Esophagus squamous epithelium (tissue), 5 donors: Measurements from ENCODE around the gene TEX51. TPM values are rescaled to one million over a fixed set of nuclear protein-coding genes. Genes with fewer than 3 reads are reported as not detected.

Experiments used
- DNase-seq: peaks from one replicate; lab custom pipeline; 2025; lab: John Stamatoyannopoulos, UW
- H3K27ac ChIP-seq, 4 donors: fragments of 200-600 bp; sonication (generic); one replicate each; pipeline ENCODE4 v1.5.1; 2016 to 2019; ENCODE audit warnings: mild to moderate bottlenecking in 1 of 4
- H3K27me3 ChIP-seq, 4 donors: fragments of 200-600 bp; sonication (generic); 1 replicate in 3 of 4; 2 replicates in 1 of 4; pipeline versions ENCODE4 v1.5.1 to v1.6.0; 2017 to 2021; ENCODE audit warnings: antibody characterized with exemption in 1 of 4
- H3K36me3 ChIP-seq, 3 donors: fragments of 200-600 bp; sonication (generic); one replicate each; pipeline ENCODE4 v1.5.1; 2016 to 2019
- H3K4me1 ChIP-seq, 3 donors: fragments of 200-600 bp; sonication (generic); one replicate each; pipeline ENCODE4 v1.5.1; 2017 to 2019
- H3K4me3 ChIP-seq, 4 donors: fragments of 200-600 bp; sonication (generic); 1 replicate in 3 of 4; 2 replicates in 1 of 4; pipeline ENCODE4 v1.5.1; 2016 to 2019; ENCODE audit warnings: mild to moderate bottlenecking in 2 of 4, moderate library complexity in 1 of 4
- H3K9me3 ChIP-seq, 3 donors: fragments of 200-600 bp; sonication (generic); one replicate each; pipeline ENCODE4 v1.5.1; 2016 to 2019
- POLR2A ChIP-seq, 4 donors: fragments of 450-650 bp; IDR thresholded peaks; one replicate each; pipeline ENCODE4 v1.6.1; 2017; ENCODE audit warnings: antibody characterized with exemption in 4 of 4, mild to moderate bottlenecking in 4 of 4, moderate library complexity in 3 of 4
- WGBS, 2 donors: methylation state at CpG; one replicate each; pipeline ENCODE4 v1.1.5; 2018; 5-methylcytosine and 5-hydroxymethylcytosine counted together
- intact Hi-C: fragments of 100-400 bp; cut with DNase I; formaldehyde crosslinking; loops from one replicate; pipeline ENCODE4 v1.15.0; 2022
- total RNA-seq, 4 donors: library from RNA; depleted of rRNA; stranded (reverse); fragments of >200 nt; gene quantifications; one replicate each; pipeline ENCODE4 v1.1.0, GENCODE V29; 2016
- TF ChIP-seq, protein P1 (sequence below), 6 experiments: fragments of 450-650 bp in 4 of 6; fragments of 200-600 bp in 2 of 6; sonication (generic) in 2 of 6; IDR thresholded peaks; one replicate each; pipeline ENCODE4 v1.5.1; 2016 to 2019; ENCODE audit warnings: antibody characterized with exemption in 6 of 6, mild to moderate bottlenecking in 4 of 6, moderate library complexity in 4 of 6
- donor health status: DM: yes; HTN: yes; CAD: no.

TEX51 gene
- total RNA-seq, 4 donors from 2014 or later: not detected

DNA sequence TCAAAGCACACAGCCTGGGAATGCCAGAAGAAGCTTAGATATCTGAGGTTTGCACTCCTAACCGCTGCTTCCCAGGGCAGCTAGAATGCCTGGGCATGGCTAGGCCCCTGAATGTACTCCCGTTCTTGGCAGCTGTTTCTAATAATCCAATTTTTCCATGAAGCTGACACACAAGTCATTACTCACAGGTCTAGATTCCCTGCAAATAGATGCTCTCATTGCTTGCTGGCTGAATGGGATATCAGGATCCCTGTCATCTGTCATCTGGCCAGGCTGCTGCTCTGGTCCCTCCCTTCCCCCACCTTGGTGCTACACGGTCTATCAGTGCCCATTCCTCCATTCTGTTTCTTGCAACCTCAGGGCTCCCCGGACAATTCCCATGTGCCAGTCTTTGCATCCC is 40.7 kb upstream of the TEX51 start:
- no peaks in the 10 kb centered on the region for H3K9me3 ChIP-seq
- WGBS, 2 donors: 55 to 65% methylated on average over 4 of the region's 4 CpGs
- no peak overlapping the region for H3K27ac ChIP-seq
- no peak for DNase-seq
- H3K27me3 ChIP-seq: no peaks in the 10 kb centered on the region
- H3K4me1 ChIP-seq: no peaks in the 10 kb centered on the region
- no peak for TF ChIP-seq POLR2A (IDR thresholded peaks at IDR 0.05)
- TF ChIP-seq, protein P1, sequence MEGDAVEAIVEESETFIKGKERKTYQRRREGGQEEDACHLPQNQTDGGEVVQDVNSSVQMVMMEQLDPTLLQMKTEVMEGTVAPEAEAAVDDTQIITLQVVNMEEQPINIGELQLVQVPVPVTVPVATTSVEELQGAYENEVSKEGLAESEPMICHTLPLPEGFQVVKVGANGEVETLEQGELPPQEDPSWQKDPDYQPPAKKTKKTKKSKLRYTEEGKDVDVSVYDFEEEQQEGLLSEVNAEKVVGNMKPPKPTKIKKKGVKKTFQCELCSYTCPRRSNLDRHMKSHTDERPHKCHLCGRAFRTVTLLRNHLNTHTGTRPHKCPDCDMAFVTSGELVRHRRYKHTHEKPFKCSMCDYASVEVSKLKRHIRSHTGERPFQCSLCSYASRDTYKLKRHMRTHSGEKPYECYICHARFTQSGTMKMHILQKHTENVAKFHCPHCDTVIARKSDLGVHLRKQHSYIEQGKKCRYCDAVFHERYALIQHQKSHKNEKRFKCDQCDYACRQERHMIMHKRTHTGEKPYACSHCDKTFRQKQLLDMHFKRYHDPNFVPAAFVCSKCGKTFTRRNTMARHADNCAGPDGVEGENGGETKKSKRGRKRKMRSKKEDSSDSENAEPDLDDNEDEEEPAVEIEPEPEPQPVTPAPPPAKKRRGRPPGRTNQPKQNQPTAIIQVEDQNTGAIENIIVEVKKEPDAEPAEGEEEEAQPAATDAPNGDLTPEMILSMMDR (IDR thresholded peaks at IDR 0.05): no peak
- H3K4me3 ChIP-seq: no peak overlapping the region
- H3K36me3 ChIP-seq: no peaks in the 10 kb centered on the region
- intact Hi-C loops: no loop called here

DNA sequence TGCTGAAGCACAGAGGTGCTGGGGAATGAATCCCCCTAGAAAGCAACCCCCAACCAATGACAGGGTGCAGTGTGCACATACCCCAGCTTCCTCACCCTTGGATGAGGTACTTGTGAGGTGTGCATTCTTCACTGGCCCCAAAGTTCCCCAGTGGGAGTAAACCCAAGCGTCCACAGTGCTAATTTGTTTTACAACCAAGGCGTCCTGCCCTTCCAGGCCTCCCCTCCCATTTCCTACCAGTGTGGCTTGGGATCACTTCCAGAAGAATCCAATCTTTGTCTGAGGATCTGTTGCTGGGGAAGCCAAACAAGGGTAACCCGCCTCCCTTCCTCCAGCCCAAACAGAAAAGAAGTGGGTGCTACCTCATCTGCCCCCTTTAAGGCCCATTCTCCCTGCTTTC is 40.3 kb upstream of the TEX51 start:
- no peaks in the 10 kb centered on the region for H3K4me1 ChIP-seq
- no peak for DNase-seq
- intact Hi-C loops: no loop called here
- H3K9me3 ChIP-seq: no peaks in the 10 kb centered on the region
- TF ChIP-seq, protein P1 (IDR thresholded peaks at IDR 0.05): no peak
- TF ChIP-seq POLR2A (IDR thresholded peaks at IDR 0.05): no peak
- H3K36me3 ChIP-seq: no peaks in the 10 kb centered on the region
- no peak overlapping the region for H3K4me3 ChIP-seq
- H3K27ac ChIP-seq: no peak overlapping the region
- no peaks in the 10 kb centered on the region for H3K27me3 ChIP-seq
- 37 to 50% methylated on average over 2 to 3 of the region's 3 CpGs for WGBS, 2 donors

DNA sequence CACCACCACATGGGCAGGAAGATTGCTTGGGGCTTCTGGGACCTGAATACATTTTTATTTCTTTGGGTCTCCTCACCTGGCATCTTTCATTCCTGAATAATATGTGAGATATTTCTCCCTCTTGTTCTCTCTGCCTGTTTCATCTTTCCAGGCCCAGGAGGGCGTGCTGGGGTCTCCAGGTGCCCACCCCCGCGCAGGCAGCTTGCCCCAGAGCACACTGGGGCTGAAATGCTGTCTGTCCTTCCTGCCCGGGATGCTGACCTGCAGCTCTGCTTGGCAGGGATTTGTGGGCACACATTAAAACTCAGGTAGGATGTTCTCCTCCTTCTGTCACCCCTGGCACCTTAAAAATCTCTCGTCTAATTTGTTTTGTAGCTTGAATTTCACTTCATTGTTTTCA is 39.7 kb upstream of the TEX51 start:
- H3K4me3 ChIP-seq: no peak overlapping the region
- H3K36me3 ChIP-seq: no peaks in the 10 kb centered on the region
- TF ChIP-seq, protein P1 (IDR thresholded peaks at IDR 0.05): no peak
- no peak for DNase-seq
- intact Hi-C loops: no loop called here
- no peaks in the 10 kb centered on the region for H3K9me3 ChIP-seq
- no peaks in the 10 kb centered on the region for H3K4me1 ChIP-seq
- no peak overlapping the region for H3K27ac ChIP-seq
- 37 to 48% methylated on average over 5 of the region's 5 CpGs for WGBS, 2 donors
- no peaks in the 10 kb centered on the region for H3K27me3 ChIP-seq

DNA sequence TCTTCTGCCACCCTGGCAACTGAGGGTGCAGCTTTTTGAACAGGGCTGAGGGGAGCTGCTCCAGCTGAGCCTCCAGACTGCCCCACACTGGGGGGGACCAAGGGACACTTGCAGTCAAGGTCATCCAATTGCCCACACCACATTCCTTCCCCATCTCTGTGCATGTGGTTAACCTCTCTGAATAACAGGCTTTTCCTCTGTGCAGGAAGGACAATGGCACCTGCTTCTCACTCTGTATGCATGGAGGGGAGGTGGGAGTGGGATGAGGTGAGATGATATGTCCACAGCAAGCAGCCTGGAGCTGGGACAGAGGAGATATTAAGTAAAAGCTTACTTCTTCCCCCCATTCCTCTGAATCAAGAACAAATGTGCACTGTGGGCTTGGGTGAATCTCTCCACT is 39.1 kb upstream of the TEX51 start:
- no peaks in the 10 kb centered on the region for H3K36me3 ChIP-seq
- H3K4me3 ChIP-seq: no peak overlapping the region
- TF ChIP-seq POLR2A (IDR thresholded peaks at IDR 0.05): no peak
- TF ChIP-seq, protein P1 (IDR thresholded peaks at IDR 0.05): no peak
- no peaks in the 10 kb centered on the region for H3K9me3 ChIP-seq
- intact Hi-C loops: no loop called here
- H3K27ac ChIP-seq: no peak overlapping the region
- no peak for DNase-seq
- no peaks in the 10 kb centered on the region for H3K4me1 ChIP-seq
- H3K27me3 ChIP-seq: no peaks in the 10 kb centered on the region

- no peak for TF ChIP-seq POLR2A (IDR thresholded peaks at IDR 0.05)
- TF ChIP-seq, protein P1 (IDR thresholded peaks at IDR 0.05): no peak
- no peak for DNase-seq
- Histone ChIP-seq H3K4me3 (no peak overlapping the region), H3K27me3 (no peaks in the 10 kb centered on the region), H3K36me3 (no peaks in the 10 kb centered on the region), H3K27ac (no peak overlapping the region), H3K9me3 (no peaks in the 10 kb centered on the region), H3K4me1 (no peaks in the 10 kb centered on the region)
- intact Hi-C loops: no loop called here
- WGBS, 2 donors: 18 to 100% methylated on average over 1 of the region's 2 CpGs
These were observed 38.3 kb upstream of the TEX51 start for GRCh38 chr2:126860385-126860784.
